Activated T-helper 1 cell treated with anti-CD3 and anti-CD28 coated beads, Interleukin-12 subunit alpha, Interleukin-12 subunit beta, Interleukin-2, Interleukin-4 antibody, amounts not matched to agents 30 ng/mL and 10 ng/mL and 1 ng/mL, durations not matched to agents 14 hours and 24 hours and 36 hours (primary cell): Measurements from ENCODE around the gene CDH22. TPM values are rescaled to one million over a fixed set of nuclear protein-coding genes. Genes with fewer than 3 reads are reported as not detected.

Experiments
- DNase-seq: peaks from one replicate; pipeline ENCODE4 v3.0.0; 2021; ENCODE audit warnings: low spot score
- H3K27ac Mint-ChIP-seq: one replicate; pipeline ENCODE4 v1.8.0; 2021; ENCODE audit warnings: mild to moderate bottlenecking, mixed read lengths
- H3K27me3 Mint-ChIP-seq: one replicate; pipeline ENCODE4 v1.8.0; 2022; ENCODE audit warnings: mild to moderate bottlenecking, moderate library complexity, mixed read lengths; ENCODE audit not compliant: insufficient read depth
- H3K36me3 Mint-ChIP-seq: one replicate; pipeline ENCODE4 v1.8.0; 2021; ENCODE audit warnings: low read depth, mixed read lengths
- H3K4me1 Mint-ChIP-seq: one replicate; pipeline ENCODE4 v1.8.0; 2021; ENCODE audit warnings: low read depth, mixed read lengths
- H3K4me3 Mint-ChIP-seq: one replicate; pipeline ENCODE4 v1.8.0; 2021; ENCODE audit warnings: mild to moderate bottlenecking, moderate library complexity, mixed read lengths
- H3K9me3 Mint-ChIP-seq: one replicate; pipeline ENCODE4 v1.8.0; 2021; ENCODE audit warnings: mixed read lengths
- intact Hi-C: fragments of 100-400 bp; cut with micrococcal nuclease; formaldehyde crosslinking; loops from one replicate; pipeline ENCODE4 v1.15.1; 2024
- total RNA-seq: library from RNA; stranded (reverse); gene quantifications from 2 replicates; pipeline ENCODE4 v1.2.3, GENCODE V29; 2022

Gene CDH22
- total RNA-seq, 1 donor from 2014 or later: not detected

DNA sequence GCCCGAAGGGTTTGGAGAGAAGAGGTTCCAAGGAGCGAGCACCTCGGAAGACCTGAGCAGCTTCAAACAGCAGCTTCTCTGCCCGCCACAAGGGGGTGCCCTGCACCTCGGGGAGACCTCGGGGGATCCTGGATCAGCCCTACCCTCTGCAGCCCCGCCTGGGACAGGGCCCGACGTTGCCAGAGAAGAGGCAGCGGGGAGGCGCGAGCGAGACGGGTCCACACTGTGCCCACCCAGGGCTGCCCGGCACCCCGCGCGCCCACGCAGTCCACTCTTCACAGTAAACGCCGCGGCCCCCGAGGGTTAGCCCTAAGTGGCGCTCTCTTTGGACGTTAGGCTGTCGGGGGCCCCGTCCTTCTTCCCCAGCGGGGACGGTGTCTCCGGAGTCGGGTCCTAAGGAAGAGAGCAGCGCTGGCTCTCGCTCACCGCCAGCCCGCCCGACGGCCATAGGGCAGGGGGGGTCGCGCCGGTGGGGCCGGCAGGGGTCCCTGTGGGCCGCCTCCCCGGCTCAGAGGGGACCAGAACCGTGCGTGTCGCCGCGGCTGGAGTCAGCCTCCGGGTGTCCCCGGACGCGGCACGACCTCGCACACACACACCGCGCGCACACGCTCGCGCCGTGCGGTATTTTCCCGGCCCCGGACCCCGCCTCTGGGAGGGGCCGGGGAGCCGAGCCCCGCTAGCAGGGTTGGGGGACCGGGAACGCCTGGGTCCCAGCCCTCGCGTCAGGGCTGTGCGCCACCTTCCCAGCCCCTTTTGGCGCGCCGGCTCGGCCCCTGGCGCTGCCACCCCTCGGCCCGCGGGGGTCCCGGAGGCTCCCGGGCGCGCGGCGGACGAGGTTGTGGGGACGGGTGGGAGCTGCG is 929 bp downstream of the CDH22 start:
- H3K4me1 Mint-ChIP-seq: peaks cover 7% of the 10 kb centered on the region
- intact Hi-C loops: loop anchor here (1.0 to 10.0 kb wide), 7 partner anchors 42 to 381 kb away; partner anchors contain the start of genes SLC12A5 and TP53RK
- peak; percentile 45 for DNase-seq
- no peaks in the 10 kb centered on the region for H3K36me3 Mint-ChIP-seq
- no peak overlapping the region for H3K27ac Mint-ChIP-seq
- H3K4me3 Mint-ChIP-seq: peak overlapping the region; percentile 31
- peaks cover 71% of the 10 kb centered on the region for H3K27me3 Mint-ChIP-seq
- no peaks in the 10 kb centered on the region for H3K9me3 Mint-ChIP-seq

DNA sequence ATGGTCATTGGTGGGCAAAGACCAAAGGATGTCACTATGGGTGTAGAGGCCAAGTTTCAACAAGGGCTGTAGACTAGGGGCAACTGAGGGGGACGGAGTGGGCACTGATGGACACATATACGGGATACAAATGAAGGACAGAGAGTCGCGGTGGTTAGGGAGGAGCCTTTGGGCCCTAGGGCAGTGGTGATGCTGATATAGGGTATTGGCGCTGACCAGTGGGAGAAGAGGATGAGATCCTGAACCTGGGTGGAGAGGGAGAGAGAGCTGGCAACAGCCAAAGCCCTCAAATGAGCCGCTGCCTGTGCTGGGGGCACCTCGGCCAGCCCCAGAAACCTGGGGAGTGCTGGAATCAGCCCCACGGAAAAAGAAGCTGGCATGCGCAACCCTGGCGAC is 1.6 kb downstream of the CDH22 start:
- intact Hi-C loops: loop anchor here (1.0 to 10.0 kb wide), 7 partner anchors 43 to 382 kb away; partner anchors contain the start of genes SLC12A5 and TP53RK
- Mint-ChIP-seq H3K27me3 (peaks cover 67% of the 10 kb centered on the region), H3K27ac (no peak overlapping the region), H3K36me3 (no peaks in the 10 kb centered on the region), H3K4me3 (peak overlapping the region; percentile 45), H3K9me3 (no peaks in the 10 kb centered on the region), H3K4me1 (peaks cover 7% of the 10 kb centered on the region)
- no peak for DNase-seq

DNA sequence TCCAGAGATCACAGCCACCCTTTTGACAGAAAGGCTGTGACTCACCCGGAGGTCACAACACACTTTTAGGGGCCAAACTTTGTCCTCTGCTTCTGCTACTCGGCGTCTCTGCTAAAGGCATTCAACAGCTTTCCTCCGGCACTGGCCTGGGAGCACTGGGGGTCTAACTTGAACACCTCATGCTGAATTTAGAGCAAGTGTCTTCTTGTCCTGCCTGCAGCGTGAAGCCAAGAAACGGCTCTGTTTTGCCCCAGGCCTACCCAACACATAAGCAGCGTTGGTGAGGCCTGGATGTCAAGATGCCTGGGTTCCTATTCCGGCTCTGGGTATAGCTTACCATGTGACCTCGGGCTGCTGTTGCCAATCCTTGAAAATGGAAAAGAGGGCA is 2.3 kb downstream of the CDH22 start:
- Mint-ChIP-seq H3K9me3 (no peaks in the 10 kb centered on the region), H3K4me1 (peaks cover 7% of the 10 kb centered on the region), H3K27ac (no peak overlapping the region), H3K27me3 (peaks cover 61% of the 10 kb centered on the region), H3K36me3 (no peaks in the 10 kb centered on the region), H3K4me3 (peak overlapping the region; percentile 48)
- DNase-seq: no peak
- intact Hi-C loops: loop anchor here (2.0 to 10.0 kb wide), 3 partner anchors 56 to 383 kb away; partner anchors contain the start of genes SLC12A5 and TP53RK

DNA sequence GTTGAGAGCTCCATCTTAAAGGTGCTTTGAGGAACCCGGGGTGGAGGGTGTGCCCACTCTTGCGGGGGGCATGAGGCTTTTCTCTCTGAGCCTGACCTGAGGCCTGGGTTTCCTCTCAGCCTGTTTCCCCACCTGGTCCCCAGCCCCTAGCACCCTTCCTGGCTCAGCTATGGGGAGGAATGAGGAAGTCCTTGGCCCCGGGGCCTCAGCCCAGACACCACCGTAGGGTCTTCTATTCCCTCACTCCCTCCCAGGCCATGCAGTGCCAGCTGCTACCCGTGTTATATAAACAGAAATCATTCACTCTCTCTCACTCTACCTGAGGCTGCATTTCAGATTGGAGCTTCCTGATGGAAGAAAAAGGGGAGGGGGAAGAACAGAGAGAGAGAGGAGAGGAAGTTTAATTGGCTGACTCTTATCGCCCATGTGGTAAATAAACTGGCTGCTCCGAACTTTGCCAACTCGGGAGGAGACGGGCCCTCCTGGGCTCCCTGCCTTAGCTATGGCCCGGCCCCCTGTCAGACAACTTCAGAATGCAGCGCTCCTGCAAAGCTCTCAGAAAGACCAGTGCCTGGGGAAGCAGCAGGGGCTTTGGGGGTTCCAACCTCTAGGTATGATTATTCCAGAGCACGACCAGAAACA is 2.8 kb downstream of the CDH22 start:
- no peak overlapping the region for H3K27ac Mint-ChIP-seq
- H3K36me3 Mint-ChIP-seq: no peaks in the 10 kb centered on the region
- H3K4me1 Mint-ChIP-seq: peaks cover 7% of the 10 kb centered on the region
- intact Hi-C loops: loop anchor here (5.0 to 10.0 kb wide), 2 partner anchors 57 to 281 kb away; partner anchors contain the start of gene SLC12A5
- no peak for DNase-seq
- H3K9me3 Mint-ChIP-seq: no peaks in the 10 kb centered on the region
- peaks cover 57% of the 10 kb centered on the region for H3K27me3 Mint-ChIP-seq
- H3K4me3 Mint-ChIP-seq: no peak overlapping the region

DNA sequence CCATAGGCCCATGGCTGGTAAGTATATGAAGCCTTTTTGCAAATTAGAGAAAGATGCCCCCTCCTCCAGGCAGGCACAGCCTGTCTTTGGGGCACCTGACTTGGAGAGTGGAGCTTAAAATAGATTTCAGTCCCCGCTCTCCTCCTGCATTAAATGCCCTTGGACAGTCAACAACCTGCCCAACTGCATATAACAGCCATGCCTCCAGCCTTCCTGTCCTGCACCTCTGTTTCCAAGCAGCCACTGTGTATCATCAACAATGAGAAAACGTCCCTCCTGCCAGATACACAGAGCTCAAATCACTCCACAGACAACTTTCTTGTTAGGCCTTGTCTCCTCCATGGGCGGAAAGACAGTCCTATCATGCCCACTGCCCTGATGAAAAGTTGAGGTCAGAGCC is 3.4 kb downstream of the CDH22 start:
- Mint-ChIP-seq H3K36me3 (no peaks in the 10 kb centered on the region), H3K4me1 (peaks cover 7% of the 10 kb centered on the region)
- intact Hi-C loops: loop anchor here (5.0 to 10.0 kb wide), 2 partner anchors 57 to 280 kb away; partner anchors contain the start of gene SLC12A5

DNA sequence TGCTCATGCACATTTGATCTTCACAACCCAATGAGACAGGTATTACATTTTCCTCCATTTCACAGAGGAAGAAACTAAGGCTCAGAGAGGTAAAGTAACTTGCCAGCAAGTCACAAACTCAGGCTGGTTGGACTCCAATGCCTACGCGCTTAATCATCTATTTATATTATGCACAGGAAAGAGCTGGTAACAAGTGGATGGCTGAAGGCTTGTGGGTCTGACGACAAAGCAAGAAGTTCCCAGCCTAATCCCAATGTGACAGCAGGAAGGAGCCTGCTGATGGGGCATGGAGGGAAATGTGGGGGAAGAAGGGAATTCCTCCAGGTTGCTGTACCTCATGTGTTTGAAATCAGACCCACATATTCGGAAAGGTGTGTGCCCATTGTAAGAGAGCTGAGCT is 3.9 kb downstream of the CDH22 start:
- intact Hi-C loops: loop anchor here (10.0 kb wide), 1 partner anchor 280 kb away; the partner anchor contains the start of gene SLC12A5
- H3K36me3 Mint-ChIP-seq: no peaks in the 10 kb centered on the region
- H3K4me1 Mint-ChIP-seq: peaks cover 7% of the 10 kb centered on the region
- no peak for DNase-seq
- no peak overlapping the region for H3K27ac Mint-ChIP-seq
- H3K9me3 Mint-ChIP-seq: no peaks in the 10 kb centered on the region
- H3K4me3 Mint-ChIP-seq: no peak overlapping the region
- peaks cover 46% of the 10 kb centered on the region for H3K27me3 Mint-ChIP-seq

More for the DNA sequence above, 3.4 kb downstream of the CDH22 start:
- peaks cover 51% of the 10 kb centered on the region for H3K27me3 Mint-ChIP-seq
- H3K9me3 Mint-ChIP-seq: no peaks in the 10 kb centered on the region
- no peak overlapping the region for H3K27ac Mint-ChIP-seq
- no peak overlapping the region for H3K4me3 Mint-ChIP-seq
- DNase-seq: no peak

DNA sequence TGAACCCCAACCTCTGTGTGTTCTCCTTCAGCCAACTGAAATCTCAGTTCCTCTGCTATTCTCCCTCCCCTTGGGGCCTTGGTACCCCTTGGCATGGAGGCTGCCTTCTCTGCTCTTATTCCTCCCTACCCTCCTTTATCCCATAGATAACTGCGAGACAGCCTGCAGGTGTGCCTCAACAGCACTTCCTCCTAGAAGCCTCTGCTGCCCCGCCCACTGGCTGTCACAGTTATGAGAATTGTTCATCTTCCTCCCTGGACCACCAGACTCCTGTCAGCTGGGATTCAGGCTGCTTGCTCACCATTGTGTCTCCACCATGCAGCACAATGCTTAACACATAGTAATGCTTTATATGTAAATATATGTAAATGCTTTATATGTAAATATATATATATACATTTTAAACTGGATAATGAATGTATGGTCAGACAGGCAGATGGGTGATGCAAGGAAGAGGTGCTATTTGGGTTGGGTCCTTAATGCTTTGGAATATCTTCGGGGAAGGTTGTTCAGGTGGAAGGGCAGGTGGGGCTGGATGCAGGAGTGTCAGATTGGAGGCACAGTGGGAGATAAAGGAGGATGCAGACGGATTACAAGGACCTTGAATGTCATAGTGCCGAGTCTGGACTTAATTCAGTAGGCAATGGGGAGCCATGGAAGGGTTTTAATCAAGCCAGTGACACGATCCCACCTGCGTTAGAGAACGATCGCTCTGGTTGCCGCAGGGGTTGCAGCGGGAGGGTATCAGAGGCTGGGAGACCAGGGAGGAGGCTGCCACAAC is 4.9 kb downstream of the CDH22 start:
- peaks cover 7% of the 10 kb centered on the region for H3K4me1 Mint-ChIP-seq
- H3K9me3 Mint-ChIP-seq: no peaks in the 10 kb centered on the region
- no peak overlapping the region for H3K27ac Mint-ChIP-seq
- H3K4me3 Mint-ChIP-seq: no peak overlapping the region
- no peaks in the 10 kb centered on the region for H3K36me3 Mint-ChIP-seq
- DNase-seq: no peak
- H3K27me3 Mint-ChIP-seq: peaks cover 42% of the 10 kb centered on the region
- intact Hi-C loops: loop anchor here (10.0 kb wide), 1 partner anchor 279 kb away; the partner anchor contains the start of gene SLC12A5

DNA sequence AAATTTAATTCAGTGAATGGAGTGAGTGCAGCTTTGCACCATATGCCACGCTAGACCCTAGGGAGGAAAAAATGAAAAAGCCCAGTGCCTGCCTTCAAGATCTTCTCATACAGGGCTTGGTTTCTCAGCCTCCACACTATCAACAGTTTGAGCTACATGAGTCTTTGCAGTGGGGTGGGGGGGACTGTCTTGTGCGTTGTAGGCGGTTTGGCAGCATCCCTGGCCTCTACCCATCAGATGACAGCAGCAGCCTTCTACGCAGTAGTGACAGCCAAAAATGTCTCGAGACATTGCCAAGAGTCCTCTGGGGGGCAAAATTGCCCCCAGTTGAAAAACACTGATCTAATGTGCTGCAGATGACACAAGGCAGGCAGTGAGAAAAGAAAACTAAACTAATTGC is 6.2 kb downstream of the CDH22 start:
- Mint-ChIP-seq H3K4me1 (peaks cover 7% of the 10 kb centered on the region), H3K36me3 (no peaks in the 10 kb centered on the region), H3K9me3 (no peaks in the 10 kb centered on the region), H3K27ac (no peak overlapping the region), H3K27me3 (peaks cover 45% of the 10 kb centered on the region), H3K4me3 (no peak overlapping the region)
- DNase-seq: no peak
- intact Hi-C loops: loop anchor here (10.0 kb wide), 1 partner anchor 277 kb away; the partner anchor contains the start of gene SLC12A5

DNA sequence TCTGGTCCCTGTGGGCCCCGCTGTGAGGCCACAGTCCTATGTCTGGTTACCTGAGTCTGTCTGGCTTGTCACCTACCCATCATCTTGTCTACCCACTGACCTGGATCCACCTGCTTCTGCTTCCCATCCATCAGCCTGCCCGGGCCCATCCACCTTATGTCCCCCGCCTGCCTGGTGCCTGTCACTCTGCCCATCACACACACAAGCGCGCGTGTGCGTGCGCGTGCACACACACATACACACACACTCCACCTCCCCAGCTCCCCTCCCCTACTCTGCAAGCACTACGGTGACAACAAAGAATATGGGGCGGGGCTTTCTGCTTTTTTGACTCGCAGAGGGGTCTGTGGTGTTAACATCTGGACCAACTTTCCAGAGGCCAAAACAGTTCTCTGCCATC is 8.0 kb downstream of the CDH22 start:
- Mint-ChIP-seq H3K4me3 (no peak overlapping the region), H3K9me3 (no peaks in the 10 kb centered on the region), H3K36me3 (no peaks in the 10 kb centered on the region), H3K27me3 (peaks cover 33% of the 10 kb centered on the region), H3K4me1 (no peaks in the 10 kb centered on the region), H3K27ac (no peak overlapping the region)
- intact Hi-C loops: loop anchor here (10.0 kb wide), 1 partner anchor 275 kb away; the partner anchor contains the start of gene SLC12A5
- DNase-seq: no peak

DNA sequence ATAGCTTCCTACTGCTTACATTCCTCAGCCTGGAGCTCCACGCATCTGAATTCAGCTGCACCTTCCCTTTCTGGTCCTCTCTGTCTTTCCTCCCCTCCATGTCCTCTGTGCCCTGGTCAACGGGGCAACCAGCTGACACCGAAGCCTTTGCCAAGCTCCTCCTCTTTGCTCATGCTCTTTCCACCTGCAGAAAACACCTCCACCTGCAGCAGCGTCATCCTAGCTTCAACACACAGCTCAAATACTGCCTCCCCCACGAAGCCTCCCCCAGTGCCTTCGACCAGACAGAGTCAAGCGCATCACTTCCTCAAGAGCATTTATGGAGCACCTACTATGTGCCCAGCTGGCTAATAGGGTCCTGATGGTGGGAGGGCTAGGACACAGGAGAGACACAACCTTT is 9.2 kb downstream of the CDH22 start:
- intact Hi-C loops: no loop called here
- Mint-ChIP-seq H3K27me3 (peaks cover 22% of the 10 kb centered on the region), H3K36me3 (no peaks in the 10 kb centered on the region), H3K4me3 (no peak overlapping the region), H3K9me3 (no peaks in the 10 kb centered on the region), H3K27ac (no peak overlapping the region), H3K4me1 (no peaks in the 10 kb centered on the region)
- DNase-seq: no peak

DNA sequence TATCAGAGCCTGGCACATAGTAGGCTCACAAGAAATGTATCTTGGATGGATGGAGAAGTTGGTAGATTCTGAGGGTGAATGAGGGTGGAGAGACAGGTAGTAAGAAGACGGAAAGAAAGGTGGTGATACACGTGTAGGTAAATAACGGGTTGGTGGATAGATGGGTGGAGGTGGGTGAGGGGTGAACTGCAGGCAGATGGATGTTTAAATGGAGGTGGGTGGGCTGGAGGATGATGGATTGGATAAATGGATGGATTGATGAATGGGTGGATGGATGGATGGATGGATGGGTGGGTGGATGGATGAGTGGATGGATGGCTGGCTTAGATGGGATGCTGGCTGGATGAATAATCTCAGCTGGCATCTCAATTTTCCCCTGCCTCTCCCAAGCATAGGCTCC is 9.9 kb downstream of the CDH22 start:
- intact Hi-C loops: no loop called here
- Mint-ChIP-seq H3K4me1 (no peaks in the 10 kb centered on the region), H3K27ac (no peak overlapping the region), H3K36me3 (no peaks in the 10 kb centered on the region), H3K27me3 (peaks cover 17% of the 10 kb centered on the region), H3K4me3 (no peak overlapping the region), H3K9me3 (no peaks in the 10 kb centered on the region)
- DNase-seq: no peak

DNA sequence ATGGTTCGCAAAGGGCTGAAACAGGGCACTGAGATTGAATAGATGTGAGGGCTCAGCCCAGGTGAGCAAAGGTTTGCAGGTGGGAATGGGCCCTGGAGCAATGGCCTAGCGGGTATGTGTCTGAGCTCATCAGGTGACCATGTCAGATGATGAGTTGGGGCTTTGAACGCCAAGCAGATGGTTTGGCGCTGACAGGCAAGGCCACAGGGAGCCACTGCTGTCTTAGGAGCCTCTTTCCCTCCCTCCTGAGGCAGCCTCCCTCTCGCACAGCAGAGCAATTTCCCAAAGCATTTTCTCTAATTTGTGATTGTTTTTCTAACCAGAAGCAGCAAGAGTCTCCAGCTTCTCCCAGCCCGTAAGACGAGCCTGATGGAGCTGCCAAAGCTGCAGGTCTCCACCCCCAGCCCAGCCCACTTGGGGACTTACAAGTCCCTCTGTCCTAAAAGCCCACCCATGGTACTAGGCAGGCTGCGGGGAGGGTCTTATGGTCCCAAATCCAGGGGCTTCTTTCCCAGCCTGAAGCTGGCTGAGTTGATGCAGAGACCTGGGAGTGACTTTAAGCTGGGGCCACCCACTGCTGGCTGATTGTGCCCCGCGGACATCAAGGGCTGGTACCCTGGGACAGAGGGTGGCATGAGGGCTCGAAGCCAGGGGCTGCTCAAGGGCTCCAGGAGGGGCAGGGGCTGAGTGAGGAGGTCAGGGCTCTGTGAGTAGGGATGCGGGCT is 11.6 kb downstream of the CDH22 start:
- H3K4me3 Mint-ChIP-seq: no peak overlapping the region
- intact Hi-C loops: no loop called here
- no peak for DNase-seq
- no peaks in the 10 kb centered on the region for H3K4me1 Mint-ChIP-seq
- H3K36me3 Mint-ChIP-seq: no peaks in the 10 kb centered on the region
- H3K27ac Mint-ChIP-seq: no peak overlapping the region
- no peaks in the 10 kb centered on the region for H3K9me3 Mint-ChIP-seq
- peaks cover 20% of the 10 kb centered on the region for H3K27me3 Mint-ChIP-seq
